OCI-LY3 (cell line): ENCODE results near the gene FSIP1.

ENCODE experiments used
- H2AFZ ChIP-seq: fragments of 200-600, 300-600 bp; shearing (Covaris generic); 2 replicates; pipeline ENCODE4 v1.6.0; 2014; ENCODE audit warnings: antibody characterized with exemption, low read depth, low read length
- H3K27ac ChIP-seq: fragments of 200-600, 300-600 bp; sonication (generic); 2 replicates; pipeline ENCODE4 v1.5.1; 2014; ENCODE audit warnings: mild to moderate bottlenecking, low read length, moderate library complexity, mixed read lengths
- H3K27me3 ChIP-seq: fragments of 200-600, 300-600 bp; sonication (generic); 2 replicates; pipeline ENCODE4 v1.6.1; 2014; ENCODE audit warnings: low read depth, low read length, mixed read lengths
- H3K36me3 ChIP-seq: fragments of 200-600, 300-600 bp; sonication (generic); replicated peaks from 2 replicates; pipeline ENCODE3; 2014; ENCODE audit warnings: low read depth, low read length, mixed read lengths
- H3K4me1 ChIP-seq: fragments of 300-600, 200-600 bp; sonication (generic); 2 replicates; pipeline ENCODE4 v1.6.1; 2014; ENCODE audit warnings: low read length, mixed read lengths
- H3K4me2 ChIP-seq: fragments of 200-600, 300-600 bp; sonication (generic); 2 replicates; pipeline ENCODE4 v1.6.1; 2014; ENCODE audit warnings: low read length, mixed read lengths
- H3K4me3 ChIP-seq: fragments of 300-600, 200-600 bp; sonication (generic); 2 replicates; pipeline ENCODE4 v1.5.1; 2014; ENCODE audit warnings: antibody characterized with exemption, mild to moderate bottlenecking, low read length, moderate library complexity
- H3K79me2 ChIP-seq: fragments of 300-600, 200-600 bp; shearing (Covaris generic); 2 replicates; pipeline ENCODE4 v1.6.1; 2014; ENCODE audit warnings: mild to moderate bottlenecking, low read length, mixed read lengths
- H3K9ac ChIP-seq: fragments of 300-600, 200-600 bp; shearing (Covaris generic); 2 replicates; pipeline ENCODE4 v1.6.0; 2014; ENCODE audit warnings: mild to moderate bottlenecking, low read length, moderate library complexity
- H3K9me3 ChIP-seq: fragments of 200-600, 300-600 bp; shearing (Covaris generic); 2 replicates; pipeline ENCODE4 v1.6.1; 2014; ENCODE audit warnings: low read length, mixed read lengths; ENCODE audit not compliant: insufficient read depth
- H4K20me1 ChIP-seq: fragments of 200-600, 300-600 bp; sonication (generic); 2 replicates; pipeline ENCODE4 v1.6.1; 2016; ENCODE audit warnings: low read length, mixed read lengths; ENCODE audit not compliant: insufficient read depth
- EZH2phosphoT487 ChIP-seq: fragments of 200-600 bp; shearing (Covaris generic); IDR thresholded peaks from 2 replicates; pipeline ENCODE4 v1.6.1; 2018; ENCODE audit warnings: antibody characterized with exemption, mixed run types, low read depth
- TF ChIP-seq, protein P1 (sequence below): fragments of 200-600, 300-600 bp; sonication (generic); IDR thresholded peaks from 2 replicates; pipeline ENCODE4 v1.5.1; 2014; ENCODE audit warnings: antibody characterized with exemption, low read length, low read depth

The FSIP1 gene

DNA sequence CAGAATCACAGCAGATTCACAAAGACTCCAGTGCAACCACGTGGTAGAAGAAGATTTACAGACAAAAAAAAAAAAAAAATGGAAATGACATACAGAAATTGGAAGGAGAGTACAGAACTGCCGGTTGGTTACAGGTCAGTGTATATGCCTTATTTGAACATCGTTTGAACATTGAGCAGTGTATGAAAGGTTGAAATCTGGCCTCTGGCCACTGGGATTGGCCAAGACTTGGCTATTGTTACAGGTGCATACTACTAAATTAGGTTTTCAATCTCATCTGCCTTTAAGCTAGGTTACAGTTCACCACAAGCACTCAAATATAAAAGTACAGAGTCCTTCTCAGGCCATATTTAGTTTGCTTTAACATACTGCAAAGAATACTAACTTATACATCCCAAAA, 142.0 kb downstream of the FSIP1 start:
- Histone ChIP-seq H3K79me2 (no peaks in the 10 kb centered on the region), H3K9ac (no peak overlapping the region), H3K4me1 (peaks cover 31% of the 10 kb centered on the region), H3K27me3 (no peaks in the 10 kb centered on the region), H3K36me3 (no peaks in the 10 kb centered on the region), H3K9me3 (no peaks in the 10 kb centered on the region), H4K20me1 (no peaks in the 10 kb centered on the region), H3K27ac (no peak overlapping the region), H2AFZ (no peak overlapping the region), H3K4me2 (no peak overlapping the region), H3K4me3 (no peak overlapping the region)
- no peak for TF ChIP-seq EZH2phosphoT487
- TF ChIP-seq, protein P1, sequence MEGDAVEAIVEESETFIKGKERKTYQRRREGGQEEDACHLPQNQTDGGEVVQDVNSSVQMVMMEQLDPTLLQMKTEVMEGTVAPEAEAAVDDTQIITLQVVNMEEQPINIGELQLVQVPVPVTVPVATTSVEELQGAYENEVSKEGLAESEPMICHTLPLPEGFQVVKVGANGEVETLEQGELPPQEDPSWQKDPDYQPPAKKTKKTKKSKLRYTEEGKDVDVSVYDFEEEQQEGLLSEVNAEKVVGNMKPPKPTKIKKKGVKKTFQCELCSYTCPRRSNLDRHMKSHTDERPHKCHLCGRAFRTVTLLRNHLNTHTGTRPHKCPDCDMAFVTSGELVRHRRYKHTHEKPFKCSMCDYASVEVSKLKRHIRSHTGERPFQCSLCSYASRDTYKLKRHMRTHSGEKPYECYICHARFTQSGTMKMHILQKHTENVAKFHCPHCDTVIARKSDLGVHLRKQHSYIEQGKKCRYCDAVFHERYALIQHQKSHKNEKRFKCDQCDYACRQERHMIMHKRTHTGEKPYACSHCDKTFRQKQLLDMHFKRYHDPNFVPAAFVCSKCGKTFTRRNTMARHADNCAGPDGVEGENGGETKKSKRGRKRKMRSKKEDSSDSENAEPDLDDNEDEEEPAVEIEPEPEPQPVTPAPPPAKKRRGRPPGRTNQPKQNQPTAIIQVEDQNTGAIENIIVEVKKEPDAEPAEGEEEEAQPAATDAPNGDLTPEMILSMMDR = no peak

DNA sequence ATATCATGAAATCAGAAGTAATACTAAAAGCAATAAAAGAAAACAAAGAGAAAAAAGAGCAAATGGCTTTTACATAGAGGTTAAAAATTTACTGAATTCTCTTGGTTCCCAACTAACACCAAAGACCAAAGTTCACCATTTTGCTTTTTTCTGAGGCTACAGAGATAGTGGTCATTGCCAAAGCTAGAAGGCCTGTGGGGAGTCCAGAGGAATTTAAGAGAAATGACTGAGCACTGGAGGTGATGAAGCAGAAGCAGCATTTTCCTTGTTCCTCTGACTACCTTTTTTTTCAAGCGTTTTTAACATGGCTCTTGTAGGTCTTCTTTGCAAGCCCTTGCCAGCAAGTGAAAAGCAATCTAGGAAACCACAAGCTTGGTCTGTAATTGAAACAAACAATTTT, 143.6 kb downstream of the FSIP1 start:
- no peak overlapping the region for H3K4me3 ChIP-seq
- no peaks in the 10 kb centered on the region for H4K20me1 ChIP-seq
- H3K36me3 ChIP-seq = no peaks in the 10 kb centered on the region
- H2AFZ ChIP-seq = no peak overlapping the region
- no peak overlapping the region for H3K4me2 ChIP-seq
- peaks cover 28% of the 10 kb centered on the region for H3K4me1 ChIP-seq
- H3K9me3 ChIP-seq = no peaks in the 10 kb centered on the region
- H3K9ac ChIP-seq = no peak overlapping the region
- TF ChIP-seq EZH2phosphoT487 = no peak
- TF ChIP-seq, protein P1 = no peak
- no peaks in the 10 kb centered on the region for H3K27me3 ChIP-seq
- H3K27ac ChIP-seq = no peak overlapping the region
- H3K79me2 ChIP-seq = no peaks in the 10 kb centered on the region

DNA sequence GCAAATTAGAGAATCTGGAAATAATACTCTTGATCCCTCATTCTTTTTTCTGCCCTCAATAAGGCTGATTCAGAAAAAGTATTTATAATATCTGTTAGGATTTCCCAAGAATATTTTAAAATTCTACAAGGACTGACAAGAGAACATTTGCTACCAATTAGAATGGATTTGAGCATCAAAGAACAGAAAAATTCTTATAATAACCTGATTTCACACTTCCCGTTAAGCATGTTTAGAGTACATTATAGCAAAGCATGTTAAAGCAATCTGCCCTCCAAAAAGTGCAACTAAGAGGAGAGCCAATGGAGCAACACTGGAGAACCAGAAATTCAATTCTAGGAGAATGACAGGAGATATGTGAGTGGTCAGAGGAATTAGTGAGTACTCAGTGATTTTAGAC, 144.6 kb downstream of the FSIP1 start:
- H3K9ac ChIP-seq = no peak overlapping the region
- no peaks in the 10 kb centered on the region for H3K9me3 ChIP-seq
- H3K27ac ChIP-seq = no peak overlapping the region
- H2AFZ ChIP-seq = no peak overlapping the region
- no peak overlapping the region for H3K4me3 ChIP-seq
- H3K4me2 ChIP-seq = no peak overlapping the region
- no peak for TF ChIP-seq EZH2phosphoT487
- TF ChIP-seq, protein P1 = no peak
- H4K20me1 ChIP-seq = no peaks in the 10 kb centered on the region
- no peaks in the 10 kb centered on the region for H3K27me3 ChIP-seq
- H3K36me3 ChIP-seq = no peaks in the 10 kb centered on the region
- H3K79me2 ChIP-seq = no peaks in the 10 kb centered on the region
- H3K4me1 ChIP-seq = peaks cover 18% of the 10 kb centered on the region

DNA sequence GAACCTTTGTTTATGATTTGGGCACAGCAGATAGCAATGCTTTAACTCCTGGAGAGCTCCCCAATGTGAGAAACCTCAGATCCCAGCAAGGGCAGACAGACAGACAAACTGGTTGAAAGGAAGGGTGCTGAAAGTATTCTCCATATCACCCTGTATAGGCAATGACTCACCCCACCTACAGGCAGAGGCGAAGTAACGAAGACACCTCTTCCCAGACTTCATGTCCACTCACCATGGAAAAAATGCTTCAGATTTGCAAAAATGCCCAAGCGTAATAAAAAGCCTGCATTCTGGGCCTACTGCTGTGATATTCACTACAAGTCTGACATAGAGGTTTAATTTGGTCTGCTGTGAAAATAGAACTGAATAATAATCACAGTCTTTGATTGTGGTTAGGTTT, 151.3 kb downstream of the FSIP1 start:
- no peak overlapping the region for H3K4me2 ChIP-seq
- TF ChIP-seq, protein P1 = no peak
- TF ChIP-seq EZH2phosphoT487 = no peak

More for the DNA sequence above, 151.3 kb downstream of the FSIP1 start:
- Histone ChIP-seq H3K36me3 (peaks cover under 1% of the 10 kb centered on the region), H3K27me3 (no peaks in the 10 kb centered on the region), H3K9me3 (peaks cover under 1% of the 10 kb centered on the region; the same call in 1 of the 2 replicates), H3K4me1 (peaks cover 22% of the 10 kb centered on the region), H2AFZ (no peak overlapping the region), H3K79me2 (no peaks in the 10 kb centered on the region), H4K20me1 (no peaks in the 10 kb centered on the region), H3K27ac (no peak overlapping the region), H3K9ac (no peak overlapping the region), H3K4me3 (no peak overlapping the region)
